ENCODE measurements around the gene MSLN.

The MSLN gene

GRCh38 chr16:724188-725040, 36.1 kb upstream of the MSLN start:
- FAIRE-seq = no peak
- TF ChIP-seq POLR2A (IDR thresholded peaks at IDR 0.05; ENCODE audit: low read depth, low read length) (peak; percentile 27; the same call in 1 of the 2 replicates), TAF1 (IDR thresholded peaks at IDR 0.05; ENCODE audit: borderline replicate concordance, low read depth, low read length) (no peak)
- no peak for DNase-seq (ENCODE audit: insufficient read length)

- FAIRE-seq = no peak
- TF ChIP-seq POLR2AphosphoS5 (IDR thresholded peaks at IDR 0.05; ENCODE audit: low read depth, low read length) = no peak
- no peak; the same call in 1 of the 2 replicates for TF ChIP-seq POLR2A (IDR thresholded peaks at IDR 0.05; ENCODE audit: low read depth, low read length)
- no peak for TF ChIP-seq TAF1 (IDR thresholded peaks at IDR 0.05; ENCODE audit: borderline replicate concordance, low read depth, low read length)
Measured at GRCh38 chr16:725041-725376, 35.5 kb upstream of the MSLN start.

GRCh38 chr16:725463-726187, 34.9 kb upstream of the MSLN start:
- DNase-seq (ENCODE audit: insufficient read length) = no peak
- no peak for TF ChIP-seq POLR2AphosphoS5 (IDR thresholded peaks at IDR 0.05; ENCODE audit: low read depth, low read length)
- no peak; the same call in 1 of the 2 replicates for TF ChIP-seq POLR2A (IDR thresholded peaks at IDR 0.05; ENCODE audit: low read depth, low read length)
- no peak for TF ChIP-seq TAF1 (IDR thresholded peaks at IDR 0.05; ENCODE audit: borderline replicate concordance, low read depth, low read length)
- FAIRE-seq = no peak

More at GRCh38 chr16:725041-725376, 35.5 kb upstream of the MSLN start:
- DNase-seq (ENCODE audit: insufficient read length) = no peak

- FAIRE-seq (no peak), DNase-seq (ENCODE audit: insufficient read length) (no peak)
- no peak for TF ChIP-seq TAF1 (IDR thresholded peaks at IDR 0.05; ENCODE audit: borderline replicate concordance, low read depth, low read length)
- TF ChIP-seq POLR2AphosphoS5 (IDR thresholded peaks at IDR 0.05; ENCODE audit: low read depth, low read length) = no peak
- no peak; the same call in 1 of the 2 replicates for TF ChIP-seq POLR2A (IDR thresholded peaks at IDR 0.05; ENCODE audit: low read depth, low read length)
Measured at GRCh38 chr16:726188-726437, 34.4 kb upstream of the MSLN start.

- TF ChIP-seq TAF1 (IDR thresholded peaks at IDR 0.05; ENCODE audit: borderline replicate concordance, low read depth, low read length) (no peak), POLR2A (IDR thresholded peaks at IDR 0.05; ENCODE audit: low read depth, low read length) (no peak), POLR2AphosphoS5 (IDR thresholded peaks at IDR 0.05; ENCODE audit: low read depth, low read length) (no peak)
- FAIRE-seq (peak; percentile 82), DNase-seq (ENCODE audit: insufficient read length) (peak; percentile 82)
Measured at GRCh38 chr16:726438-727290, 33.9 kb upstream of the MSLN start, which contains the start of the genes CCDC78 and HAGHL. Gene CCDC78 (minus strand): TSS chr16:726443. CDS start chr16:726367, 76 bp downstream. Gene HAGHL (plus strand): TSS chr16:727106. CDS start chr16:727510, 404 bp downstream.

- no peak for TF ChIP-seq POLR2AphosphoS5 (IDR thresholded peaks at IDR 0.05; ENCODE audit: low read depth, low read length)
- TF ChIP-seq TAF1 (IDR thresholded peaks at IDR 0.05; ENCODE audit: borderline replicate concordance, low read depth, low read length) = no peak
- TF ChIP-seq POLR2A (IDR thresholded peaks at IDR 0.05; ENCODE audit: low read depth, low read length) = no peak
- peak; percentile 71 for FAIRE-seq
- DNase-seq (ENCODE audit: insufficient read length) = no peak
Measured at GRCh38 chr16:727291-727977, 33.1 kb upstream of the MSLN start.

- TF ChIP-seq POLR2AphosphoS5 (IDR thresholded peaks at IDR 0.05; ENCODE audit: low read depth, low read length) (no peak), TAF1 (IDR thresholded peaks at IDR 0.05; ENCODE audit: borderline replicate concordance, low read depth, low read length) (no peak), POLR2A (IDR thresholded peaks at IDR 0.05; ENCODE audit: low read depth, low read length) (peak; percentile 40; the same call in 1 of the 2 replicates)
- DNase-seq (ENCODE audit: insufficient read length) = peak; percentile 77
- FAIRE-seq = peak; percentile 93
Measured at GRCh38 chr16:728131-728889, 32.2 kb upstream of the MSLN start.

GRCh38 chr16:728890-729744, 31.4 kb upstream of the MSLN start:
- DNase-seq (ENCODE audit: insufficient read length) = no peak
- TF ChIP-seq POLR2A (IDR thresholded peaks at IDR 0.05; ENCODE audit: low read depth, low read length) (no peak), POLR2AphosphoS5 (IDR thresholded peaks at IDR 0.05; ENCODE audit: low read depth, low read length) (no peak), TAF1 (IDR thresholded peaks at IDR 0.05; ENCODE audit: borderline replicate concordance, low read depth, low read length) (no peak)
- FAIRE-seq = peak; percentile 5

Data from GM12892 (cell line).